ENCODE results near the gene ZCCHC10.

Gene ZCCHC10

GRCh38 chr5:133034064-133034463 lies 7.7 kb upstream of the ZCCHC10 start:
- no peak for TF ChIP-seq REST (IDR thresholded peaks at IDR 0.05; ENCODE audit: insufficient replicate concordance, low read depth)
- TF ChIP-seq SPI1 (IDR thresholded peaks at IDR 0.05; ENCODE audit: borderline replicate concordance, low read depth) = no peak
- TF ChIP-seq GABPA (IDR thresholded peaks at IDR 0.05; ENCODE audit: low read depth) = no peak
- no peak for TF ChIP-seq CTCF (IDR thresholded peaks at IDR 0.05; ENCODE audit: insufficient read depth, low read length)
- no peak for TF ChIP-seq POLR2AphosphoS5 (IDR thresholded peaks at IDR 0.05; ENCODE audit: low read depth)
- H3K27me3 ChIP-seq (ENCODE audit: insufficient read depth, poor library complexity, severe bottlenecking) = no peaks in the 10 kb centered on the region
- no peak overlapping the region for H3K27ac ChIP-seq (replicated peaks)
- no peak for DNase-seq (ENCODE audit: low read depth in 1 of 2, low spot score in 1 of 2)
- no peak overlapping the region for H3K4me3 ChIP-seq (replicated peaks; ENCODE audit: insufficient read depth, low read length)

GRCh38 chr5:133032852-133033742 lies 6.7 kb upstream of the ZCCHC10 start:
- DNase-seq (ENCODE audit: low read depth in 1 of 2, low spot score in 1 of 2) = no peak
- TF ChIP-seq SPI1 (IDR thresholded peaks at IDR 0.05; ENCODE audit: borderline replicate concordance, low read depth) (no peak), CTCF (IDR thresholded peaks at IDR 0.05; ENCODE audit: insufficient read depth, low read length) (no peak), GABPA (IDR thresholded peaks at IDR 0.05; ENCODE audit: low read depth) (no peak), REST (IDR thresholded peaks at IDR 0.05; ENCODE audit: insufficient replicate concordance, low read depth) (no peak), POLR2AphosphoS5 (IDR thresholded peaks at IDR 0.05; ENCODE audit: low read depth) (no peak)
- Histone ChIP-seq H3K27ac (replicated peaks) (no peak overlapping the region), H3K27me3 (ENCODE audit: insufficient read depth, poor library complexity, severe bottlenecking) (no peaks in the 10 kb centered on the region), H3K4me3 (replicated peaks; ENCODE audit: insufficient read depth, low read length) (no peak overlapping the region)

GRCh38 chr5:133030343-133031005 lies 4.1 kb upstream of the ZCCHC10 start:
- TF ChIP-seq SPI1 (IDR thresholded peaks at IDR 0.05; ENCODE audit: borderline replicate concordance, low read depth) = no peak
- no peak for TF ChIP-seq POLR2AphosphoS5 (IDR thresholded peaks at IDR 0.05; ENCODE audit: low read depth)
- no peak for TF ChIP-seq REST (IDR thresholded peaks at IDR 0.05; ENCODE audit: insufficient replicate concordance, low read depth)
- TF ChIP-seq GABPA (IDR thresholded peaks at IDR 0.05; ENCODE audit: low read depth) = no peak
- no peak for TF ChIP-seq CTCF (IDR thresholded peaks at IDR 0.05; ENCODE audit: insufficient read depth, low read length)
- H3K27me3 ChIP-seq (ENCODE audit: insufficient read depth, poor library complexity, severe bottlenecking) = no peaks in the 10 kb centered on the region
- no peak for DNase-seq (ENCODE audit: low read depth in 1 of 2, low spot score in 1 of 2)
- H3K27ac ChIP-seq (replicated peaks) = no peak overlapping the region
- H3K4me3 ChIP-seq (replicated peaks; ENCODE audit: insufficient read depth, low read length) = no peak overlapping the region

Data from HL-60 (cell line).